MCF 10A (cell line): ENCODE data around the gene RAB4A. TPM values are rescaled to one million over a fixed set of nuclear protein-coding genes. Genes with fewer than 3 reads are reported as not detected.

Experiments used
- BruUV-seq: library from RNA; stranded (reverse); fragments of 400-500 nt; replicated peaks from 2 replicates; lab custom pipeline; 2021; lab: Mats Ljungman, UMichigan
- CTCF ChIA-PET: fragments of 300-600 bp; sonication (Branson Sonifier 250); formaldehyde crosslinking; extraction: SDS; loops from one replicate; lab custom pipeline; 2021; ENCODE audit warnings: antibody characterized with exemption, inconsistent platforms; lab: Yijun Ruan, JAX
- POLR2A ChIA-PET: fragments of 300-600, 350-650 bp; sonication (Branson Sonifier 250); formaldehyde crosslinking; extraction: SDS; loops from one replicate; lab custom pipeline; 2020; ENCODE audit warnings: antibody characterized with exemption, inconsistent platforms; lab: Yijun Ruan, JAX
- DNase-seq: peaks from one replicate; pipeline ENCODE4 v3.0.0-alpha.2; 2018; ENCODE audit not compliant: unreplicated experiment
- H3K27ac Mint-ChIP-seq: one replicate; pipeline ENCODE4 v1.8.0; 2022; ENCODE audit warnings: mild to moderate bottlenecking, low read depth, mixed read lengths; ENCODE audit not compliant: unreplicated experiment
- H3K27me3 Mint-ChIP-seq: one replicate; pipeline ENCODE4 v1.8.0; 2022; ENCODE audit warnings: mixed read lengths; ENCODE audit not compliant: insufficient read depth, unreplicated experiment
- H3K36me3 Mint-ChIP-seq: one replicate; pipeline ENCODE4 v1.8.0; 2022; ENCODE audit warnings: mild to moderate bottlenecking, moderate library complexity, mixed read lengths; ENCODE audit not compliant: insufficient read depth, unreplicated experiment
- H3K4me1 Mint-ChIP-seq: one replicate; pipeline ENCODE4 v1.8.0; 2022; ENCODE audit warnings: mixed read lengths; ENCODE audit not compliant: insufficient read depth, unreplicated experiment
- H3K4me3 Mint-ChIP-seq: one replicate; pipeline ENCODE4 v1.8.0; 2022; ENCODE audit warnings: mild to moderate bottlenecking, moderate library complexity, mixed read lengths; ENCODE audit not compliant: unreplicated experiment
- H3K9me3 Mint-ChIP-seq: one replicate; pipeline ENCODE4 v1.8.0; 2022; ENCODE audit warnings: mixed read lengths; ENCODE audit not compliant: unreplicated experiment
- intact Hi-C: fragments of 100-400 bp; cut with micrococcal nuclease; formaldehyde crosslinking; loops from 2 replicates; pipeline ENCODE4 v1.14.1; 2022
- total RNA-seq: library from RNA; stranded (reverse); gene quantifications from 2 replicates; pipeline ENCODE4 v1.2.3, GENCODE V29; 2022
- TF ChIP-seq, protein P1 (sequence below): fragments of 200-600 bp; IDR thresholded peaks from one replicate; pipeline ENCODE4 v1.8.0; 2022; ENCODE audit warnings: antibody characterized with exemption, mild to moderate bottlenecking; ENCODE audit not compliant: unreplicated experiment

Gene RAB4A
- total RNA-seq, 1 experiment from 2014 or later: 87.4 TPM

DNA sequence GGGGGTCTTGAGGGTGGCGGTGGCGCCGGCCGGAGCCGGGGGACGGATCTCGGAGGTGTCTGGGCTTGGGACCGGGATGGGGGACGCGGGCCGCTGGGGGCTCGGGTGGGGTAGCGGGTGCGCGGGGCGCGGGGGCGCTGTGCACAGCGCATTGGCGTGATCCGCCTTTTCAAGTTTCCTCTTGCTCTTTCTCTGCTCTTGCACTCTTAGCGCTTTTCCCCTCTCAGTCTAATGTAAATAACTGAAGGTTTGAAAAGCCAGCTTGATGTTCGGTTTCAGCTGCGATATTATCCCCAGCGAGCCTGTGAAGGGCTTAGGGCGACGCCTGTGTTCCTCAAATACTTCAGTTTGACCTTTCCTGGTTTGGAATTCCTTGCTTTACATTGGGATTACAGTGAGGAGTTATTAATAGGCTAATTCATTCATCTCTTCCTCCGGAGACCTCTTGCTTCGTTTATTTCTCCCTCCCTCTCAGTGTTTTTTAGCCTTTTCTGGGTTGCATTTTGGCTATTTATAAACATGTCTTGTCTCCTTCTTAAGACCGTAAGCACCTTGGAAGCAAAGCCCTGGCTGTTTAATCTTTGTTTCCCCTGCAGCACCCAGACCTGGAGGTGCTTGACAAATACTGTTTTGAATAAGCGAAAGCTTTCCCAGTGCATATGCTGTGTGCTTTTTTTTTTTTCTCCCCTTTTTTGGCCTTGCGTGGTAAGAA lies 693 bp downstream of the RAB4A start:
- peak overlapping the region; percentile 77 for H3K27ac Mint-ChIP-seq
- peak overlapping the region; percentile 80 for H3K4me3 Mint-ChIP-seq
- peaks cover 28% of the 10 kb centered on the region for H3K36me3 Mint-ChIP-seq
- POLR2A ChIA-PET: interaction anchor here (0.6 to 6.1 kb wide), 22 partner anchors 9 to 1371 kb away, joined by 3 to 76 read pairs (median 4); partner anchors contain the start of genes CCSAP and NUP133
- no peaks in the 10 kb centered on the region for H3K27me3 Mint-ChIP-seq
- peaks cover 6% of the 10 kb centered on the region for H3K9me3 Mint-ChIP-seq
- BruUV-seq: no TSS peak
- intact Hi-C loops: loop anchor here (5.0 kb wide), 2 partner anchors 71 to 211 kb away; partner anchors contain the start of gene CCSAP
- TF ChIP-seq, protein P1, sequence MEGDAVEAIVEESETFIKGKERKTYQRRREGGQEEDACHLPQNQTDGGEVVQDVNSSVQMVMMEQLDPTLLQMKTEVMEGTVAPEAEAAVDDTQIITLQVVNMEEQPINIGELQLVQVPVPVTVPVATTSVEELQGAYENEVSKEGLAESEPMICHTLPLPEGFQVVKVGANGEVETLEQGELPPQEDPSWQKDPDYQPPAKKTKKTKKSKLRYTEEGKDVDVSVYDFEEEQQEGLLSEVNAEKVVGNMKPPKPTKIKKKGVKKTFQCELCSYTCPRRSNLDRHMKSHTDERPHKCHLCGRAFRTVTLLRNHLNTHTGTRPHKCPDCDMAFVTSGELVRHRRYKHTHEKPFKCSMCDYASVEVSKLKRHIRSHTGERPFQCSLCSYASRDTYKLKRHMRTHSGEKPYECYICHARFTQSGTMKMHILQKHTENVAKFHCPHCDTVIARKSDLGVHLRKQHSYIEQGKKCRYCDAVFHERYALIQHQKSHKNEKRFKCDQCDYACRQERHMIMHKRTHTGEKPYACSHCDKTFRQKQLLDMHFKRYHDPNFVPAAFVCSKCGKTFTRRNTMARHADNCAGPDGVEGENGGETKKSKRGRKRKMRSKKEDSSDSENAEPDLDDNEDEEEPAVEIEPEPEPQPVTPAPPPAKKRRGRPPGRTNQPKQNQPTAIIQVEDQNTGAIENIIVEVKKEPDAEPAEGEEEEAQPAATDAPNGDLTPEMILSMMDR: no peak
- DNase-seq: peak; percentile 53
- CTCF ChIA-PET: interaction anchor here (0.6 to 1.2 kb wide), 3 partner anchors 10 to 323 kb away, joined by 3 to 4 read pairs (median 4); no protein-coding TSS in a partner anchor
- peaks cover 48% of the 10 kb centered on the region for H3K4me1 Mint-ChIP-seq

- Mint-ChIP-seq H3K27ac (peak overlapping the region; percentile 77), H3K27me3 (no peaks in the 10 kb centered on the region), H3K4me3 (peak overlapping the region; percentile 80), H3K9me3 (no peaks in the 10 kb centered on the region), H3K4me1 (peaks cover 48% of the 10 kb centered on the region), H3K36me3 (peaks cover 21% of the 10 kb centered on the region)
- intact Hi-C loops: loop anchor here (5.0 kb wide), 2 partner anchors 70 to 210 kb away; partner anchors contain the start of gene CCSAP
- ChIA-PET CTCF (interaction anchor here (0.6 to 1.3 kb wide), 6 partner anchors 9 to 801 kb away, joined by 3 to 5 read pairs (median 4); no protein-coding TSS in a partner anchor), POLR2A (interaction anchor here (0.6 to 6.1 kb wide), 22 partner anchors 9 to 1371 kb away, joined by 3 to 76 read pairs (median 4); partner anchors contain the start of genes CCSAP and NUP133)
- peak; percentile 32 for DNase-seq
- TSS peak; percentile 52 for BruUV-seq
- TF ChIP-seq, protein P1: no peak
Measured at GRCh38 chr1:229272164-229273158, 1.6 kb downstream of the RAB4A start.

DNA sequence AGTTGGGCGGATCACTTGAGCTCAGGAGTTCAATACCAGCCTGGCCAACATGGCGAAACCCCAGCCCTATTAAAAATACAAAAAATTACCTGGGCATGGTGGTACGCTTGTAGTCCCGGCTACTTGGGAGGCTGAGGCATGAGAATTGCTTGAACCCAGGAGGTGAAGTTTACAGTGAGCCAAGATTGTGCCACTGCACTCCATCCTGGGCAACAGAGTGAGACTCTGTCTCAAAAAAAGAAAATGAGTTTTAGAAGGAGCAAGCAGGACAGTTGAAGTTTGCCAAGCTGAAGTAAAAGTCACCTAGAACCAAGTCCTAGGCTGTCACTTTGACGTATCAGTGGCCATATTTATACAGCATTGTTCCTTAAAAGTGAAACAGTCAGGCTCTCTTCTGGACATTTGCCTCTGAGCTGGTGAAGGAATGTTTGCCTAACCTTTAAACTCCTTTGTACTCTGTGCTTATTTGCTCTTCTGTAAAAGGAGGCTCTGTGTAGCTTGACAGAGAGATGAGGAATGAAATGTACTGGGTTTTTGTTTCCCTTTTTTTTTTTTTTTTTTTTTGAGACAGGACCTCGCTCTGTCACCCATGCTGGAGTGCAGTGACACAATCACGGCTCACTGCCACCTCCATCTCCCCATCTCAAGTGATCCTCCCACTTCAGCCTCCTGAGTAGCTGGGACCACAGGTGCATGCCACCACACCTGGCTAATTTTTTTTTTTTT lies 2.8 kb downstream of the RAB4A start:
- Mint-ChIP-seq H3K9me3 (no peaks in the 10 kb centered on the region), H3K27ac (no peak overlapping the region), H3K27me3 (no peaks in the 10 kb centered on the region), H3K36me3 (peaks cover 9% of the 10 kb centered on the region), H3K4me1 (peaks cover 40% of the 10 kb centered on the region), H3K4me3 (no peak overlapping the region)
- ChIA-PET POLR2A (interaction anchor here (0.6 to 1.6 kb wide), 14 partner anchors 8 to 1045 kb away, joined by 3 to 8 read pairs (median 3); partner anchors contain the start of gene NUP133), CTCF (interaction anchor here (0.7 to 1.3 kb wide), 7 partner anchors 15 to 284 kb away, joined by 3 to 6 read pairs (median 3); no protein-coding TSS in a partner anchor)
- no TSS peak for BruUV-seq
- no peak for DNase-seq
- intact Hi-C loops: loop anchor here (5.0 kb wide), 2 partner anchors 69 to 209 kb away; partner anchors contain the start of gene CCSAP
- TF ChIP-seq, protein P1: no peak
